CD4-positive, alpha-beta T cell treated with Interleukin-1 beta for 1 hour (primary cell): ENCODE results near the gene CYP17A1.

Experiments
- DNase-seq, 2 donors: peaks; one replicate each; pipeline ENCODE4 v3.0.0-alpha.2; 2020 to 2022

Gene CYP17A1

GRCh38 chr10:102802920-102803534 lies 34.2 kb downstream of the CYP17A1 start:
- DNase-seq, result peak in 1 of 2 donors; percentile 46

GRCh38 chr10:102801978-102802377 lies 35.2 kb downstream of the CYP17A1 start:
- DNase-seq, result no peak

DNA sequence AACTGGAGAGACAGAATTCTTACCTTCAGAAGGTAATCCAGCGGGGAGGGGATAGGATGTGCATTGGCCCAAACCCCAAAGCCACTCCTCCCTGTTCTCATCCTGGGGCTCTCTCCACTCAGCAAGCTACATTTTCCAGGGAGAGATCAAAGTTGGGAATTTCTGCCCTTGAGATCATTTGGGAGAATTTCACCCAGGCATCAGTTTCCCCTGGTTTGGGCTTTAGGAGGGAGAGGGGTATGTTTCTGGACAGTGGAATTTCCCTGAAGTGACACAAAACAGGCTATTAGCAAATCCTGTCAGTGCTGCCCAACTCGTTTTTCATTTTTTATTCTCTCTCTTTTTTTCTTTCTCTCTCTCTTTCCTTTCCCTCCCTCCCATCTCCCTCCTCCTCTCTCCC lies 35.7 kb downstream of the CYP17A1 start:
- no peak for DNase-seq

GRCh38 chr10:102800611-102801335 lies 36.4 kb downstream of the CYP17A1 start:
- no peak for DNase-seq

- no peak for DNase-seq
Observed at GRCh38 chr10:102799691-102800471, 37.3 kb downstream of the CYP17A1 start.

DNA sequence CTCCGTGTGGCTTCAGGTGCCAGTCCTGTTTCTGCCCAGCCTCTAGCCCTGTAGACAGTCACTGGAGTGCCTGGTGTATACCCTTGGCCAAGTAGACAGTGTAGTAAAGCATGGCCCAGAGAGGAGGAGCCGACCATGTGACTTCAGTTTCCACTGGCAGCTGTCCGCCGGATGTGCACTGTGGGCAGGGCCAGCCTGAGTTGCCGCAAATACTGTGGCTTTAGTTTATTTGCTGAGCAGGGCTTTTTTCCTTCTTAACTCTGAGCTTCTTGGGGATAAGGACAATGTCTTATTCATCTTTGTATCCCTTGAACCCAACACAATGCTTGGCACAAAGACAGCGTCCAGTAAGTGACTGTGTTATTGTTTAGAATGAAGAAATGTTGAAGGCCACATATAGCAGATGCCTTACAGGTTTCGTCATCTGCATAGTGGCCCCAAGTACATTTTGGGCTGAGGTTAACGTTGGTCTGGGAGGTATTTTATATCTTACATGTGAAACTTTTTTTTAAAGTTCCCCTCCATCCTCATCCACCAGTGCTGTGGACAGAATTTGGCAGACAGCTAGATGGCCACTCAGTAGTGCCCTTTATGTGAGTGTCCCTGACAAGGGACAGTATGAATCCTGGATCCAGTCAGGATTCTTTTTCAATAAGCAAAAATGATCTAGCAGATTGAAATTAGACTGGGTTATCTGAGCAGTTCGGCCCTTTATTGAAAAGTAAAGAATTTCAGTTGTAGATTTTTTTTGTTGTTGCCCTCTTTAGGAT lies 40.6 kb downstream of the CYP17A1 start:
- peak; percentile 38 to 71 for DNase-seq

GRCh38 chr10:102795453-102796406 lies 41.5 kb downstream of the CYP17A1 start:
- no peak for DNase-seq

DNA sequence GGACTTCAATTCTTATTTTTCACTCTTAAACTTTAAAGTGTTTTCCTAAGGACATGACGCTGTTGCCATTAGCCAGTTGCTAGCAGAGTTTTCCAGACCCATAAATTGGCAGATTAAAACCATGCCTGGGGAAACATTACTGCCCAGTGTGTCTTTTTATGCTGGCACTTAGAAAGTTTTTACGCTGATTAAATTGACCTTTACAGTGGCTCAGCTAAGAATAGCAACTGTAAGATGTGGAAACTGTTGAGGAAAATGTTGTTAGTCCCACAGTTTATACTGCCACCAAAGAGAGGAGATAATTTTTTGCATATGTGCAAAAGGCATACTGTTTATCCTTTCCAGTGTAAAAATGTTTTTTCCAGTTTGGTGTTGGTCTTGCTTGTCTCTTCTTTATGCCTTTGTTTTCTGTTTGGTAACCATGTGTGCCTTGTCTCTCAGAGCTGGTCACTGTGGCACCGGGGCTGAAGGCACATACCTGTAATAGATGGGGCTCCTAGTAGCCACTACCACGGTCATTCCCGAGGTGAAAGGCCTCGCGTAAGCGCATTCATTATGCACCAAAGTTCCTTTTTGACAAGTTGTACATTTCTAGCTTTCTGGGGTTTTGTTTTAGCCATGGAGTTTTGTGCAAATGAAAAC lies 45.3 kb downstream of the CYP17A1 start:
- no peak for DNase-seq

DNA sequence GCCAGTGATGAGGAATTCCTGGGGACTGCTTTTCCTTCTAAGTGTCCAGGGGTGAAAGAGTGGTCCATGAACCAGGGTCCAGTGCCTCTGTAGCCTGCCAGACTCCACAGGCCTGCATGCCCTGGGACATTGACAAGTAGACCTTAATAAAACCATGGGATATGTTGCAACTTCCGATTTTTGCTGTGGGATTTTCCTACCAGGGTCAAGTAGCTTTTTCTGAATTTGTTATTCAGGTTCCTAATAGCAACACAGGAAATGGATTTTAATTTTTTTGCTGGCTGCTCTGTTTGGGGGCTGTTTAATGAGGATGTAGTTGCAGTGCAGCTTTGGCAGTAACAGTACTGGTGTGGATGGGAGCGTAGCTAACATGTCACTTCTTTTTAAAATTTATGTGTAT lies 51.4 kb downstream of the CYP17A1 start:
- peak; percentile 21 to 53 for DNase-seq

GRCh38 chr10:102783568-102783967 lies 53.6 kb downstream of the CYP17A1 start:
- no peak for DNase-seq

GRCh38 chr10:102782673-102783551 lies 54.3 kb downstream of the CYP17A1 start:
- DNase-seq, result no peak

DNA sequence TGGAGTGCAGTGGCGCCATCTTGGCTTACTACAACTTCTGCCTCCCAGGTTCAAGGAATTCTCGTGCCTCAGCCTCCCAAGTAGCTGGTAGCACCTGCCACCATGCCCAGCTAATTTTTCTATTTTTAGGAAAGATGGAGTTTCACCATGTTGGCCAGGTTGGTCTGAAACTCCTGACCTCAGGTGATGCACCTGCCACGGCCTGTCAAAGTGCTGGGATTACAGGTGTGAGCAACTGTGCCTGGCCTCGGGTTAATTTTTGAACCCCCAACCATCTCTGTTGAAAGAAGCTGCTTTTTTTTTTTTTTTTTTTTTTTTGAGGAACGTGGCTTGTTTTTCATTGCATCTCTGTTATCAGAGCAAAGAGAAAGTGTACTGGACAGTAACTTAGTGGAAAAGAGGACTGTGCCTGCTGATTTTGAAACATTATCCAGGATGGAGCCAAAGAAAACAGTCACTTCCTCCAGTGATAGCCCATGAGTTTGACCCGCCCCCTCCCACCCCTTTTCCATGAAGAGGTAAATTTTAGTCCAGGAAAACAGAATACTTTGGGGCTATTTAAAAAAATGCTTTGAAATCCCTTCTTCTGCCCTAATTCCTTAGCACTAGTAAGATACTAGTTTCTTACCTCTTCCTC lies 55.2 kb downstream of the CYP17A1 start:
- DNase-seq, result no peak

DNA sequence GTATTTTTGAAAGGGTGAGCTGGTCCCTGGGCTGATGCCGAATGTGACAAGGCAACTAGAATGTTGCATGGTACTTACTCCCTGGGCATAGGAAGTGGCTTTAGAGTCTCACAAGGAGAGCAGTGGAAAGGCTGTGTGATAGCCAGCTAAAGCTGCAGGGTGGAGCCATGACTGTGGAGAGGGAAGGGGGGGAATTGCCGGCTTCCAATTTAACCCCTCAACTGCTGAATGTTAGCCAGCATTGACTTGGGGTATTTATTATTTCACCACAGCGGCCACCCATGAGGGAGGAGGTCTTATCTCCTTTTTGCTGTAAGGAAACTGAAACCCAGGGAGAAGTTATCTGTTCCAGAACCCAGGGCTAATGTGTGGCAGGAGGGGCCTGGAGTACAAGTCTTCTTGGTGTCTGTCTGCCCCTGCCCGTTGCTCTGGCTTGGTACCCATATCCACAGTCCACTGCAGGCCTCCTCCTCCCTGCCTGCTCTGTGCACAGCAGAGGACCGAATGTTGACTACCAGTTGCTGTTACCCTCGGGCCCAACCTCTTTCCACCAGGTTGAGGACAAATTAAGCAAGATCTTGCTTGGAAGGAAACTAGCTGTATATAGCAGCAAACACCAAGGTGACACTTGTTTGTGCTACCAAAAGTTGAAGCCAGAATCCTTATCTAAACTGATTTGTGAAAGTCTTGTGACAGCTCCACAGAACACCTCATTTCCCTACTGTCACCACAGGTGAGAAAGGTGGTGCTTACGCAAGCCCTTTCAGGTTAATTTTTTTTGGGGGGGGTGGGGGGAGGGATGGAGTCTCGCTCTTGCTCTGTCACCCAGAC lies 55.9 kb downstream of the CYP17A1 start:
- DNase-seq, result no peak
